ENCODE data around the gene FAXC.

DNA sequence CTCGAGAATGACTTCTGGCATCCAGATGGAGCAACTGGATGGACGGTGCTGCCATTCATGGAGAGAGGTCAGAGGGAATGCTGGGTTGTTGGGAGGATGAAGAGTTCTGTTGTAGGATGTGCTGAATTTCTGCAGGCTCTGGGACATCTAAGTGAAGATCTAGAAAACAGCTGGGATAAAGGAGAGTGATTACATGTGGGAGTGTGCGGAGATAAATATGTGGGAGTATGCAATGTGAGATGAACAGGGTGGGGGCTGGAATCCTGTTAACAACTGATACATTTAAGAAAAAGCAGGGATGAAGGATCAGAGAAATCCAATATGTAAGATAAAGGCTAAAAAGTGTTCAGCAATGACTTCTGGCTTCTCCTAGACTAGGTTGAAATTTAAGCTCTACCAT is 43.1 kb downstream of the FAXC start:
- no peak for TF ChIP-seq CTCF (IDR thresholded peaks at IDR 0.05)
- TF ChIP-seq EP300 (IDR thresholded peaks at IDR 0.05) = no peak
- TF ChIP-seq POLR2A (IDR thresholded peaks at IDR 0.05) = no peak

Data from suprapubic skin (tissue), 3 donors.